22Rv1 (cell line): ENCODE results near the gene LAMA3.
A peak's percentile ranks its signal among the peaks of the same experiment; 100 is the strongest.

Experiments used
- CTCF ChIP-seq: fragments of 450-650 bp; IDR thresholded peaks from 2 replicates; pipeline ENCODE4 v1.5.1; 2017; ENCODE audit warnings: mild to moderate bottlenecking
- ZFX ChIP-seq: fragments of 450-650 bp; IDR thresholded peaks from 2 replicates; pipeline ENCODE4 v1.6.1; 2017; ENCODE audit warnings: antibody characterized with exemption, borderline replicate concordance

GRCh38 chr18:23703057-23703986 lies 14.1 kb downstream of the LAMA3 start:
- TF ChIP-seq CTCF: peak; percentile 75
- no peak for TF ChIP-seq ZFX
